Measurements from ENCODE around the gene TADA2A.
A peak's percentile ranks its signal among the peaks of the same experiment; 100 is the strongest.

The TADA2A gene, protein sequence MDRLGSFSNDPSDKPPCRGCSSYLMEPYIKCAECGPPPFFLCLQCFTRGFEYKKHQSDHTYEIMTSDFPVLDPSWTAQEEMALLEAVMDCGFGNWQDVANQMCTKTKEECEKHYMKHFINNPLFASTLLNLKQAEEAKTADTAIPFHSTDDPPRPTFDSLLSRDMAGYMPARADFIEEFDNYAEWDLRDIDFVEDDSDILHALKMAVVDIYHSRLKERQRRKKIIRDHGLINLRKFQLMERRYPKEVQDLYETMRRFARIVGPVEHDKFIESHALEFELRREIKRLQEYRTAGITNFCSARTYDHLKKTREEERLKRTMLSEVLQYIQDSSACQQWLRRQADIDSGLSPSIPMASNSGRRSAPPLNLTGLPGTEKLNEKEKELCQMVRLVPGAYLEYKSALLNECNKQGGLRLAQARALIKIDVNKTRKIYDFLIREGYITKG

DNA sequence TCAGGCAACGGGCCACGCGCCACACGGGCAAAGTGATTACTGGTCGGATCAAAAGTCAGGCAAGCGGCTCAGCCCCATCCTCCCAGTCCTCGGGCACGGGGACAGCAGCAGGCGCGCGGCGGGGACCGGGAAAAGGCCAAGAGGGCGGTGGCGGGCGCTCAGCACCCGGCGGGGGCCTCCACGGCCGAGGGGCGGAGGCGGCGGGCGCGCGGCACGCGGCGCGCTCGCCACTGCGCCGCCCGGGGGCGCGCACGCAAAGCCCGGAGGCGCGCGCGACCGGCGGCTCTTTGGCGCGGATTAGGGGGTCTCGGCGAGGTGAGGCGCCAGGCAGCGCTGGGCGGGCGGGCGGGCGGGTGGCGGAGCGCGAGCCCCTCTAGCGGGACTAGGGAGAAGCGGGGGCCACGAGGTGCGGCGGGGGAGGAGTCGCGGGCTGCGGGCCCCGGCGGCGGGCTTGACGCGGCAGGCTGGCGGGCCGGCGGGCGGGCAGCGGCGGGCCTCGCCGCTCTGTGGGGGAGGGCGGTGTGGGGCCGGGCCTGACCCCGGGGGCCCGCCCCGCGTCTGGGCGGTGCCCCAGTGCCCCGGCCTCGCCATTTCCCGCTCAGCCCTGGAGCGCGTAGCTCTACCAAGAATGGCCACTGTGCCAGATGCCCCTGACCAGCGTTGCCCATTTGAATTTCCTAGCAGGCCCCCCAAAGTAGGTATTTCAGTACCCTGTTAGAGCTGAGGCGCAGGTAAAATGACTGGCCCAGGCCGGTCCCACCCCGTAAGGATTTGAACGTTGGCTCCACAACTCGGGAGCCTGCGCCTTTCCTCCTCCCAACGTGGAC lies at the start of gene TADA2A, which contains the start of gene ACACA:
TSS of gene TADA2A (plus strand) at position 252 of the 827 bp plus-strand sequence. CDS start 4,480 bp downstream, outside the sequence.
TSS of gene ACACA (minus strand) at position 202 of the 827 bp plus-strand sequence. CDS start 537 bp downstream, outside the sequence.
- peak; percentile 31 to 42 for DNase-seq (ENCODE audit: low read depth in 2 of 2, low spot score in 1 of 2)

DNA sequence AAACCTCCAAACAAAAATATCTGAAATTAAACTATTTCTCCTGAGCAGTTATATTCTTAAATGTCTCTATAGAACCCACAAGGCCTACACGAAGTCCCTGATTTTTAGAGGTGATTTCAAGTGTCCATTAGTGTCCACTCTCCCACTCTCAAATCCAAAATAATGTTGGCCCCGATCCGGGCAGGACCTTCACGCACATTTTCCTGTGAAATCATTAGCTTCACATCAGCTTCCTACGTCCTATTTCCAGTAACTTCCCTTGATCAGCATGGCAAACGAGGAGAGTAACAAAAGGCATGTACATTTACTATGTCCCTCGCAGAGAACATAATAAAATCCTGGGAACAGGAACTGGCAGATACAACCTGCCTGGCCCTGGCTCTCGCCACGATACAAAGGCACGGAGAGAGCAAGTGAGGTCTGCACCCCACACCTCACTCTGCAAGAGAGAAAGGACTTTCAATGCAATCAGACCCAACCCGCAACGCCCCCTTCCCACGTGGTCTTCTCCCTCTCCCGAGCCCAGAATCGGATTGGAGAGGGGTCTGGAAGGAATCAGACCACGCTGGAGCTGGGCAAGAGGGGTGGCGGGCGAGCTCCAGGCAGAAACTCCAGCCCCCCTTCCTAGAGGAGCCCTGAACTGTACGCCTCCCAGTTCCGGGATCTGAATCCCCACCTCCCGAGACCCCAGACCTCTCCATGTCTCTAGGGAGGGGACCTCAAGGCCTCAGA lies 48.4 kb upstream of the TADA2A start:
- DNase-seq (ENCODE audit: low read depth in 2 of 2, low spot score in 1 of 2), result no peak

DNA sequence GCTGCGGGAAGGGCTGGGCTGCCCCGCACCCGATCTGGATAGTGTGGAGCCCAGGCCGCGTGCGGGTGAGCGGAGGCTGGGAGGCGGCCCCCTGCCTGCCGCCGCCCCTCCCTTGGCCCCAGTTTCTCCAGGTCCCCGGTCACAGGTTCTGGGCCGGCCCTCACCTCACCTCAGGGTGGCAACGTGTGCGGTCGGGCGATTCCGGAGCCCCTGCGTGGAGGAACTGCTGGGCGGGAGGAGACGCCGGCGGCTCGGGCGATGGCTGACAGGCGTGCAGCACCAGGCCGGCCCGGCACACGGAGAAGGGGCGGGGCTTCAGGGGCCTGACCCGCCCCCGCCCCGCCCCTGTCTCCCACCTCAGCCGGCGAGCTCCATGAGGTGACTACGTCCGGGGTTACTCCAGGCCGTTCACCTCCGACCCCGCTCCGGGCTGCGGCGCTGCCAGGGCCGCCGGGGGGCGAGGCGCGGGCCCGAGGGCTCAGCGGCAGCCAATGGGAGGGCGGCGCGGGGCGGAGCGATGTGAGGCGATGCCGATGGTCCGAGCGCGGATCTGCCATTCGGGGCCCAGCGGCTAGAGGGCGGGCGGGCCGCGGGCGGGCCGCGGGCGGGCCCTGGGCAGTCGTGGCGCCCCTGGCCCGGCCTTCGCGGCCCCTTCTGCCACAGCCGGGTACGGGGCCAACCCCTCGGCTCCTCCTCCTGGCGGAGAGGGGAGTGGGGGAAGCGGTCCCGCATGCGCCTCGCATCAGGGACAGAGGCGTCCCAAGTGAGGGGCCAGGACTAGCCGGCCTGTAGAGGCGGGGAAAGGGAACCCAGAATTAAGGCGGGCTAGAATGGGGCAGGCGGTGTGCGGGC lies 47.6 kb upstream of the TADA2A start:
- peak; percentile 67 to 73 for DNase-seq (ENCODE audit: low read depth in 2 of 2, low spot score in 1 of 2)

DNA sequence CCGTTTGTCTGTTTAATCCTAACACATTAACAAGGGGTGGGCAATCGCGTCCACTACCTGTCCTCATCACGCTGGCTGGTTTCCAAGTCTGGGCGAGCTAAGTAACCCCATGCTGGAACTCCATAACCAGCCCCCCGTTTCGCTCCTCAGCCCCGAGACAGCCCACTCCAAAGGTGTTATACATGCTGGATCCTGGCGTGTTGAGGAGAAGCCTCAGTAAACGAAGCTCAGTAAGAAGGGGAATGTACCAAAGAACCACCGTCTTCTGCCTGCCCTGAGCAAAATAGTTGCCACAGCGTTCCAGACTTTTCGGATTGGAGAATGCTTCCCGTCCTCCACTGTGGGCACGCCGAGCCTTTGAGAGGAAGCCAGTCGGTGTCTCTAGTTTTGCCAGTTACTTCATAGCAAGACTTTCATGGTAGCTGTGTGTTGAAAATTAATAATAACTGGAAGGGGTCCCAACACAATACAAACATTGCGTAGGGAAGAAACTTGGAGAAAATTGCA lies 47.0 kb upstream of the TADA2A start:
- no peak for DNase-seq (ENCODE audit: low read depth in 2 of 2, low spot score in 1 of 2)

DNA sequence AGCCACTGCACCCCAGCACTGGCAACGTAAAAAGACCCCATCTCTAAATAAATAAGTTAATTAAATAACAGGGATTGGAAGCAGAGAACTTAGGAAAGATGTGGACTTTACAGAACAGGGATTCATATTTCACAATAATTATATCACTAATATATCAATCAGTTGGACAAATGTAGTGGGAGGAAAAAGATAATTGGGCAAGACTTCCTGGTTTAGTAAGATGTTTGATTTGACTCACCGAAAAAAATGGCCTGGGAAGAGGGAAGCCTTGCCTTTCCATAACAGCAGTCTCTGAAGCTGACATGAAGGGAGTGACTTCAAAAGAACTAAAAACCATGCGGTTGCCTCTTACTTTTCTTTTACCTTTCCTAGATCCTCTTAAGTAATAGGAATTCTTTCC lies 46.1 kb upstream of the TADA2A start:
- no peak for DNase-seq (ENCODE audit: low read depth in 2 of 2, low spot score in 1 of 2)

DNA sequence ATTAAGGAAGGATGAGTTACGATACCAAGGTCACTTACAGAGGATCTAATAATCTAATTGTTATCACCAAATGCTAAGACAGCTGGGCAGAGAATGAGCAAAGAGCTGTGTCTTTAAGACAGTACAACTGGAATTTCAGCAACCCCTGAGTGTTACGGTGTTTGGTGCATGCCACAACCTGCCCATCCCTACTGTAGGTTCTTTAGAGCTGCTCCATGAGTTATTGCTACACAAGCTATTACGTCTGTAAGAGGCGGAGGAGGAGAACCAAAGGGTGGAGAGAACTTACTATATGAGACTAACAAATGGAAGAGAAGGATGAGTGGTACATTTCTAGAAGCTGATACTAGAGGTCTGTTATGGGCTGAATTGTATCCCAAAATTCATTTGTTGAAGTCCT lies 45.1 kb upstream of the TADA2A start:
- DNase-seq (ENCODE audit: low read depth in 2 of 2, low spot score in 1 of 2), result no peak

DNA sequence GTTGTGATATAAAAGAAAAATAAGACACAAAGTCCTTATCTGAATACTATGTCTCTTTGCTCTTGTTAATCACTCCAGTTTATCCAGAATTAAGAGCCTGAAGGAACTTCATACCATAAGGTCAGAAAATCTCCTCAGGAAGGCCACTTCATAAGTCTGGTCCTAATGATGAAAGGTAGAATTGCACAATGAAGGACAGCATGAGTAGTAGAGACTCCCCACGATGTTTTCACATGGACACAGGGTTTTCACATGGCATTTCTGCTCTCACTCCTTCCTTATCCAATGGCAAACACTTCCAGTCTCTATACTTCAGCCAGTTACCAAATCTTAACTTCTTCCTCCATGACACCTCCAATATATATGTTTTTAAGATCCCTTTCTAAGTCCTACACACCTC lies 41.1 kb upstream of the TADA2A start:
- DNase-seq (ENCODE audit: low read depth in 2 of 2, low spot score in 1 of 2), result no peak

DNA sequence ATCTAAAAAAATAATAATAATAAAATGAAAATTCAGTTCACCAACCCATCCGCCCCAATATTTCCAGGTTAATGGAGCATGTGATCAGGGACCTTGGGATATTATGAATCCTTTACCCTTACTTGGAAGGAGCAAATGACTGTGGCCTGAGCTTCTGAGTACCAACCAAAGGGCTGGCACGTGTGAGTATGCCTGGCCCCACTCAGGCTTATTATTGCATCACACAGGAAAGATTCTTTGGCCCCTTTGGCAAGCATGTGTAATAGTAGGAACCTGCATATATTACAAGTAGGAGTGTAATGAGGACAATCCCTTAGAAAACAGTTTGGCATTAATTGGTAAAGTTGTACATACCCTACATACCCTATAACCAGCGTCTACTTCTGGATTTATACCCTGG lies 38.1 kb upstream of the TADA2A start:
- DNase-seq (ENCODE audit: low read depth in 2 of 2, low spot score in 1 of 2), result no peak

DNA sequence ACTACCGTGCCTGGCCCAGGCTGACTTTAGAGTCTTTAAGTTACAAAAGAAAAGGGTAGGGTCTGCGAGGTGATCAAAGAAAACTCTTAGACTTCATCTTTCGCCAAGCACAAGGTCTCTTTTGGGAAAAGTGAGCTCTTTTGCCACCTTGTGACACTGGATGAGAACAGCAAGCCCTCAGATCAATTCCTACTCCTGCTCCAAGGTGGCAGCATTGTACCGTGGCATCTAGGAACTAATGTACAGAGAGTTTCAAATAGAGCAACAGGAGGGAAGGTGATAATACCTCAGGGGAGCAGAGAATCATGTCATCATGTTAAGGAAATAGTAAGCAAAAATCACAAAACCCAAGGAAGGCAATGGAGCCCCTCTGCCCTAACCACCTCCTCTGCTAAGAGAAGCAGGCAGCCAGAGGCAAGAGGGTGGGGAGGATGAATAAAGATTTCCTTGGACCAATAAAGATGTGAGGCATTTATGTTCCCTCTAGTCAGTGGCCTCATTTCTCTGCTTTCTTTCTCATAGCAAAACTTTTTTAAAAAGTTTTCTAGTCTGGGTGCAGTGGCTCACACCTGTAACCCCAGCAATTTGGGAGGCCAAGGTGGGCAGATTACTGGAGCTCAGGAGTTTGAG lies 33.0 kb upstream of the TADA2A start:
- peak in 1 of 2 donors; percentile 35 for DNase-seq (ENCODE audit: low read depth in 2 of 2, low spot score in 1 of 2)

DNA sequence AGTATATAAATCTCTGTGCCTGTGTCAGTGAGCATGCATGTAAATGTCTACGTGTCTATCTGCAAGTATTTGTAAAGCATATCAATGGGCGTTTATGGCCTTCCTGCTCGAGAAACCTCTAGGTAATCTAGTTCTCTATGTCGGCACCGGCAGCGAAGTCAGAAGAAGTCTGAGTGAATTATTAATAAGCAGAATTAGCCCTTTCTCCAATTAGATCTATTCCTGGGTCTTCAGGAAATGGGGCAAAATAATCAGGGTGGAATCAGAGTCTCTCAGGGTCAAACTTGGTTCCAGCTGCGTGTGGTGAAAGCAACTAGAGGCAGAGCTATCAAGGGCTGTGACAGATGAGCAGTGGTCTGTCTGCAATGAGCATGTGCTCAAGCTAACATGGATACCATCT lies 31.0 kb upstream of the TADA2A start, which contains the start of gene C17orf78:
TSS of gene C17orf78 (plus strand) at position 280 of the 400 bp plus-strand sequence. CDS start at position 388, 108 bp downstream.
- no peak for DNase-seq (ENCODE audit: low read depth in 2 of 2, low spot score in 1 of 2)

DNA sequence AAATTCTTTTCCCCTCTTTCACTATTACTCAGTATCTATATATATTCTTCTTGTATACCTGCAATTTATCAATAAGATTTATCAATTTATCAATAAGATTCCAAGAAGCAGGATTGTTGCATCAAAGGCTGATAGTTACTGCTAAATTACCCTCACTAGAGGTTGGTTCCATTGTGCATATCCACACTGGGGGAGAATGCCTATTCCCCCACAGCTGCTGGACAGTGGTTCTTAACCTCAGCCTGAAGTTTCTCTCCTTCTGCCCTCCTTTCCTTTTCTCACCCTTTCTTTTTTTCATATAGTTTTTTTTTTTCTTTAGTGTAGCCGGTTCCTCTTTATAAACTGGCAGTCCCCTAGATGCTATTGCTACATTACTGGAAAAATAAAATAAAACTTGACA lies 24.6 kb upstream of the TADA2A start:
- DNase-seq (ENCODE audit: low read depth in 2 of 2, low spot score in 1 of 2), result no peak

DNA sequence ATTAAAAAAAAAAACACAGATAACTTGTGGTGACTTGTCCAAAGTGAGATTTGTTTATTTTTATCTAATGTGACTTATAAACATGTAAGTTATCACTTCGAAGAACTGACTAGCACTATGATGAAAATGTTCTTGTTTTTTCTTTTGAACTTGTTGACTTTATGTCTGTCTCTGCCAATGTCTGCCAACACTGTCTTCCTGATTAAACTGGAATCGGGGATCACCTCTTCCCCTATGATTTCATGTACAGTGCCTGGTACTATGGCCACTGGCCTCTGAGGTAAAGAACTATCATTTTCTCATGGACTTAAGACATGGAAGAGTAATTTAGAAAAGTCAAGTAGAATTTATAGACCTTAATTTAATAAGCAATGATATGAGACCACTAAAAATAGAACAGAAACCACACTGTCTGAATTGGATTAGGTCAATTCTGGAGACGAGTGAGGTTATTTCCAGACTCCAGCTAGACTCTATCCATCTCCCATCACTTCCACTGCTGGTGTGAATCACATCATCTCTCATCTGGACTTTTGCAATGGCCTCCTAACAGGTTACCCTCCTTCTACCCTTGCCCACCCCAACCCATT lies 22.0 kb upstream of the TADA2A start:
- DNase-seq (ENCODE audit: low read depth in 2 of 2, low spot score in 1 of 2), result no peak

DNA sequence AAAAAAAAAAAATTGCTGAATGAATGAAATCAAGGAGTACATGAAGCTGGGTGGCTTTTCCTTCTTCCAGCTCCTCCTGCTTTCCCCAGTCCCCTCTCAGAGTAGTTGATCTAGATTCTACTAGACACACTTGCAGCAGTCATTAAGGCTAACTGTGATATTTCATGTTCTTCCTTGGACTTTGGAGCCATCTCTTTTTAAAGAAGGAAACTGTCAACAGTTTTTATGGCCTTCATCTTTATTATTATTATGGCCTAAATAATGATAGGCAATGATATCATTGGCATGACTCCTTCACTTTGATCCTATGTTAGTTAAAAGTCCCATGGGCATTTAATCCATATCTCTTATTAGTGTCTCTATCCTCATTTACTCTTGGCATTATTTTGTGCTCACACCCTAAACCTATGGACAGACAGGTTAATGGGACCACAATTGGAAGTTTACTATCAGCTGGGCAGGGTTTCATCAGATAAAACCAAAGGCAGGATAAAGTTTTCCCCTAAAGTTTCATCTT lies 21.2 kb upstream of the TADA2A start:
- no peak for DNase-seq (ENCODE audit: low read depth in 2 of 2, low spot score in 1 of 2)

DNA sequence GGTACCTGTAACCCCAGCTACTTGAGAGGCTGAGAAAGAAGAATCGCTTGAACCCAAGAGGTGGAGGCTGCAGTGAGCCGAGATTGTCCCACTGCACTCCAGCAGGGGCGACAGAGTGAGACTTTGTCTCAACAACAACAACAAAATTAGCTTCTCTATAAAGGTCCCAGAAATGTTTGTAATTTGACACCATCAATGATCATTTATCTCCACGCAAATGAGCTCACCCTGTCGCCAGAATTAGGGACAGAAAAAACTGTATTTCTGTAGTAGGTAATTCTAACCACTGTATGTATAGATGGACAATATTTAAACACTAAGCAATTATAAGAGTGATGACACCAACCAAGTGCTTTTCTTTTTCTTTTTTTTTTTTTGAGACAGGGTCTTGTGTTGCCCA lies 20.2 kb upstream of the TADA2A start:
- DNase-seq (ENCODE audit: low read depth in 2 of 2, low spot score in 1 of 2), result no peak

DNA sequence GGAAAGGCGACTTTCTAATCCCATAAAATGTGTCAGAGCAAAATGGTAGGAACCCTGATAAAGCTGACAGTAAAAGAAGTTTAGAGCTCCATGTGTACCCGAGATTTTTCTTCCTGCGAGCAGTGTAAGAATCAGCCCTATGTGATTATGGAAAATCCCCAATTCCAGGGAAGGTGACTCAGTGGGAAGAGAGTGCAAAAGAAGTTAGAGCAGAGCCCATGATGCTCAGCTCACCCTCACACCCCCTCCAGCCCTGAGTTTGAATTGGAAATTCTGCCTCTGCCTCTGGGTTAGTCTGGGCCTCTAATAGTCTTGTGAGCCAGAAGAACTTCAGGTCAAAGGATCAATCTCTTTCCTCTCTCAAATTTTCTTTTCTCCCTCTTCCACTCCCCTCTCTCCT lies 18.4 kb upstream of the TADA2A start:
- no peak for DNase-seq (ENCODE audit: low read depth in 2 of 2, low spot score in 1 of 2)

DNA sequence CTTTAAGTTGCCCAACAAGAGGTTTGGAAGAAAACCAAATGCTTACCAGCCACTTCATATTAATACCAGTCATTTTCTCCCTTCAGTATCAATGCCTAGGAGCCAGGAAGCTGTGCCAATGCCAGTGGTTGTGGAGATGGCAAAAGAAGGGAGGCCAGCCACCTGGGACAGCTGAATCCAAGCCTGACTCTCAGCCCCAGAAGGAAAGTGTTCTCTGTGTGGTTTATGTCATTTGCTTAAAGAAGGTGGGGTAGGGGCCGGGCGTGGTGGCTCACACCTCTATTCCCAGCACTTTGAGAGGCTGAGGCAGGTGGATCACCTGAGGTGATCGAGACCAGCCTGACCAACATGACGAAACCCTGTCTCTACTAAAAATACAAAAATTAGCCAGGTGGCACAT lies 17.5 kb upstream of the TADA2A start:
- DNase-seq (ENCODE audit: low read depth in 2 of 2, low spot score in 1 of 2), result no peak

DNA sequence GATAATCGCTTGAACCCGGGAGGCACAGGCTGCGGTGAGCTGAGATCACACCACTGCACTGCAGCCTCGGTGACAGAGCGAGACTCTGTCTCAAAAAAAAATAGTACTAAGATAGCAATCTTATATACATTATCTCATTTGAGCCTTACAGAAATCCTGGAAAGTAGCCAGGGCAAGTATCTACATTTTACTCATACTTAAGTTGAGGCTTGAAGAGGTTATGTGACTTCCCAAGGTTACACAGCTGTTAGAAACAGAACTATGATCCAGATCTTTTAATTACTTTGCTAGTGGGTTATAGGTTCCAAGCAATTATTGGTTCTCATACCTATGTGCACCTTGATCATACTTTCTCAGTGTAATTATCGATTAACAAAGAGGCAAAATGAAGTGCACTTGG lies 15.5 kb upstream of the TADA2A start:
- no peak for DNase-seq (ENCODE audit: low read depth in 2 of 2, low spot score in 1 of 2)

DNA sequence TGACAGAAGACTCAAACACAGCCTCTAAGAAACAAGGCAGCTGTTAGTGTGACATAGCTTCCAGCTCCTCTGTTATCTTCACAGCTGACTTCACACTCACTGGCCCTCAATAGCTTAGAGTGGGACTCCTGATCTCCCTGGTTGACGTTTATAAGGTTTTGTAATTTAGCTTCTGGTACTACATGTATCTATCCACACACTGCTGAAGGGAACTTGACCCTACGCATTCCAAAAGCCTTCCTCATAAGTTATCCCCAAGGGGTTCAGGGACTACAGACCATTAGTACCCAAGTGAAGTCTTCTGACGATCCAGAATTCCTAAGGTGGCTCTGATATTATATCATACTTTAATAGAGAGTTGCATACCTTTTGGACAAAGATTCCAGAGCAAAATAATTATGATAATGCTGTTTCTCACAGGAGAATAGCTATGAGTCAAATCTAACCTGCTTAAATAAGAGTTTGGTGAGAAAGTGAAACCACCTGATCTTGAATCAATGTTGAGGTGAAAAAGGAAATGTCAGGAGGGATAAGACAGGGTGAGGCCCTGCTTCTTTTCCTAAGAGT lies 14.6 kb upstream of the TADA2A start:
- no peak for DNase-seq (ENCODE audit: low read depth in 2 of 2, low spot score in 1 of 2)

DNA sequence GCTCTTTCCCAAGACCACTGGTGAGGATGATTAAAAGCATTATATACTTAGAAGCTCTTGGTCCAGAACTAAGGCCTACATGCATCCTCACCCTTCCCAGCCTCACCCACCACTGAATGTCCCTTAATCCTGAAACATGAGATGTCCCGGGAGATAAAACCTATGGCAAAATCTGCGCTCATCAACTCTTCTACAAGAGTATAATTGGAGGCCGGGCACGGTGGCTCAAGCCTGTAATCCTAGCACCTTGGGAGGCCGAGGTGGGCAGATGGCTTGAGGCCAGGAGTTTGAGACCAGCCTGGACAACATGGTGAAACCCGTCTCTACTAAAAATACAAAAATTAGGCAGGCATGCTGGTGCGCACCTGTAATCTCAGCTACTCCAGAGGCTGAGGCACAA lies 13.3 kb upstream of the TADA2A start:
- no peak for DNase-seq (ENCODE audit: low read depth in 2 of 2, low spot score in 1 of 2)

All from stimulated activated CD8-positive, alpha-beta memory T cell treated with anti-CD3 and anti-CD28 coated beads, Interleukin-4, amount 100 ng/mL, for 1 hour (primary cell).